GM21619 (cell line): ENCODE data around the gene OSCP1.

ENCODE experiments used
- ATAC-seq: cut with Tn5 transposase; IDR thresholded peaks from one replicate; pipeline ENCODE4 v1.9.1; 2021; ENCODE audit not compliant: unreplicated experiment

Gene OSCP1

GRCh38 chr1:36408479-36408878, 41.8 kb downstream of the OSCP1 start:
- ATAC-seq: no peak

GRCh38 chr1:36406440-36406839, 43.8 kb downstream of the OSCP1 start:
- ATAC-seq: no peak

GRCh38 chr1:36402504-36402890, 47.8 kb downstream of the OSCP1 start:
- no peak for ATAC-seq

GRCh38 chr1:36401602-36402503, 48.4 kb downstream of the OSCP1 start:
- no peak for ATAC-seq

GRCh38 chr1:36400825-36401601, 49.2 kb downstream of the OSCP1 start:
- ATAC-seq: peak; percentile 38

- ATAC-seq: no peak
Measured at GRCh38 chr1:36400514-36400824, 49.8 kb downstream of the OSCP1 start.

GRCh38 chr1:36398370-36398977, 51.8 kb downstream of the OSCP1 start:
- no peak for ATAC-seq

GRCh38 chr1:36397378-36398230, 52.6 kb downstream of the OSCP1 start, which contains the start of gene LSM10:
Gene LSM10 (minus strand): TSS chr1:36397908. CDS start chr1:36394129, 3,779 bp downstream.
- ATAC-seq: peak; percentile 78

- no peak for ATAC-seq
Measured at GRCh38 chr1:36397083-36397377, 53.2 kb downstream of the OSCP1 start.

- no peak for ATAC-seq
Measured at GRCh38 chr1:36396359-36396758, 53.9 kb downstream of the OSCP1 start.

- ATAC-seq: no peak
Measured at GRCh38 chr1:36393686-36394085, 56.6 kb downstream of the OSCP1 start.

- ATAC-seq: no peak
Measured at GRCh38 chr1:36392836-36393235, 57.4 kb downstream of the OSCP1 start.

GRCh38 chr1:36391271-36391670, 59.0 kb downstream of the OSCP1 start:
- ATAC-seq: no peak

- no peak for ATAC-seq
Measured at GRCh38 chr1:36390411-36390810, 59.8 kb downstream of the OSCP1 start.

- no peak for ATAC-seq
Measured at GRCh38 chr1:36389999-36390398, 60.3 kb downstream of the OSCP1 start.

GRCh38 chr1:36389261-36389660, 61.0 kb downstream of the OSCP1 start:
- ATAC-seq: no peak

- no peak for ATAC-seq
Measured at GRCh38 chr1:36387141-36387949, 62.9 kb downstream of the OSCP1 start.

- peak; percentile 45 for ATAC-seq
Measured at GRCh38 chr1:36386265-36387140, 63.7 kb downstream of the OSCP1 start.
